CD4-positive, alpha-beta T cell treated with Interleukin-15 for 4 hours (primary cell): ENCODE data around the gene UBE2G1.
A peak's percentile ranks its signal among the peaks of the same experiment; 100 is the strongest.
"Not testable (repeated sequence)": the region's sequence is repeated elsewhere in the genome, so short reads cannot be mapped to it uniquely, and the experiment has no call there.

Source experiments
- DNase-seq: peaks from one replicate; pipeline ENCODE4 v3.0.0-alpha.2; 2020; ENCODE audit warnings: low spot score

UBE2G1 gene

GRCh38 chr17:4375039-4375748 lies 8.7 kb upstream of the UBE2G1 start:
- peak; percentile 13 for DNase-seq

GRCh38 chr17:4369557-4370230 lies 3.2 kb upstream of the UBE2G1 start:
- no peak for DNase-seq

- no peak for DNase-seq
Observed at GRCh38 chr17:4368341-4368740, 1.9 kb upstream of the UBE2G1 start.

- not testable (repeated sequence) for DNase-seq
Observed at GRCh38 chr17:4367177-4367576, 702 bp upstream of the UBE2G1 start.

GRCh38 chr17:4365628-4366326 lies 698 bp downstream of the UBE2G1 start:
- DNase-seq: peak; percentile 5

- DNase-seq: peak; percentile 92
Observed at GRCh38 chr17:4365103-4365627, 1.3 kb downstream of the UBE2G1 start.

- no peak for DNase-seq
Observed at GRCh38 chr17:4364622-4365041, 1.8 kb downstream of the UBE2G1 start.

GRCh38 chr17:4362141-4362540 lies 4.3 kb downstream of the UBE2G1 start:
- no peak for DNase-seq

GRCh38 chr17:4358154-4358553 lies 8.3 kb downstream of the UBE2G1 start:
- DNase-seq: no peak

GRCh38 chr17:4357671-4358070 lies 8.8 kb downstream of the UBE2G1 start:
- no peak for DNase-seq

GRCh38 chr17:4357030-4357628 lies 9.3 kb downstream of the UBE2G1 start:
- DNase-seq: no peak

GRCh38 chr17:4354862-4355514 lies 11.5 kb downstream of the UBE2G1 start:
- DNase-seq: no peak

- no peak for DNase-seq
Observed at GRCh38 chr17:4354206-4354605, 12.3 kb downstream of the UBE2G1 start.

GRCh38 chr17:4350214-4350613 lies 16.3 kb downstream of the UBE2G1 start:
- not testable (repeated sequence) for DNase-seq

GRCh38 chr17:4345581-4346252 lies 20.8 kb downstream of the UBE2G1 start:
- no peak for DNase-seq

- no peak for DNase-seq
Observed at GRCh38 chr17:4344926-4345325, 21.5 kb downstream of the UBE2G1 start.

GRCh38 chr17:4342535-4342934 lies 23.9 kb downstream of the UBE2G1 start:
- DNase-seq: no peak

GRCh38 chr17:4341616-4341977 lies 24.9 kb downstream of the UBE2G1 start:
- DNase-seq: no peak

GRCh38 chr17:4340914-4341615 lies 25.4 kb downstream of the UBE2G1 start:
- no peak for DNase-seq

GRCh38 chr17:4334776-4335584 lies 31.5 kb downstream of the UBE2G1 start:
- DNase-seq: peak; percentile 6
